Measurements from ENCODE around the gene EIF1AD.

EIF1AD gene

GRCh38 chr11:66004186-66004585, 2.2 kb upstream of the EIF1AD start:
- DNase-seq (ENCODE audit: low read depth in 4 of 4, low spot score in 1 of 4): no peak

DNA sequence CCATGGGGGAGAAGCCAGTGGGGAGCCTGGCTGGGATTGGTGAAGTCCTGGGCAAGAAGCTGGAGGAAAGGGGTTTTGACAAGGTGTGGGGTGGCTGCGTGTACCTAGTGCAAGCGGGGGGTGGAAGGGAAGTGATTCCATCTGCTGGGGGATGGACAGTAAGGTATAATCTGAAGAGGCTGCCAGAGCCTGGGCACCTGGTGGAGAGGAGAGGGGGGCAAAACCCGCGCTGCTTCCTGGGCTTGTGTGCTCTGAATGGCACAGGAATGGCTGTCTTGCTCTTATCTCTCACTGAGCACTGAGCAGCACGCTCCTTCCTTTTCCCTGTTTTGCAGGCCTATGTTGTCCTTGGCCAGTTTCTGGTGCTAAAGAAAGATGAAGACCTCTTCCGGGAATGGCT, 1.3 kb upstream of the EIF1AD start:
- no peak for DNase-seq (ENCODE audit: low read depth in 4 of 4, low spot score in 1 of 4)

- peak in 1 of 4 experiments; percentile 62 for DNase-seq (ENCODE audit: low read depth in 4 of 4, low spot score in 1 of 4)
Measured at GRCh38 chr11:66002648-66003225, 780 bp upstream of the EIF1AD start.

DNA sequence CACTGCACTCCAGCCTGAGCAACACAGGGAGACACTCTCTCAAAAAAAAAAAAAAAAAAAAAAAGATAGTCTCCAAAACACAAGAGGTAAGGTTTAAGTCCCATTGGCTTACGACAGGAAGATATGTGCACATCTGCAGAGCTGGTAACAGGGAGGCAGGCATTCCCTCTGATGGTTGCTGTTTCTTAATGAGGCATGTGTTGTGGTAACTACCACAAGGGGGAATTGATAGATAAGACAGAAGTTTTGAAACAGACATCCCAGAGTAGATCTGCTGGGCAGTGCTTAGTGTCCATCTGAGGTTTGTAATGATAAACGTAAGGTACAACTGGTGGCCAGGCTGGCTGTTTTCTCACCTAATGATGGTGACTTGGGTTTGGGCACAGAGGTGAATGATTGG, 4.7 kb downstream of the EIF1AD start:
- no peak for DNase-seq (ENCODE audit: low read depth in 4 of 4, low spot score in 1 of 4)

DNA sequence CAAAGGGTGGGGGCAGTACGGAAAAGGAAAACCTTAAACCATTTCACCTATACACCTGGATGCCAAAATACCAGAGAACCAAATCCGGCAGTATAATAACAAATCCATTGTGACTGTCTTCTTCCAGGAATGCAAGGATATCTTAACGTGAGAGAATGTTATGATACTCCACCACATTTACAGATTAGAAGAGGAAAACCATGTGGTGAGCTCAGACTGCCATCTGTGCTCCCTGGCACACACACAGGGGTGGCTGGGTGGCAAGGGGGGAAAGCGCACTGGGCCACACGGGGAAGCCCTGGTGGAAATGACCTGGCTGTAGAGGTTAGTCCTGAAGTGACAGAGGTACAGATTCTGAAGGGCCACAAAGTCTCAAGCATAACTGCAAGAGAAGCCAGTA, 9.9 kb downstream of the EIF1AD start:
- no peak for DNase-seq (ENCODE audit: low read depth in 4 of 4, low spot score in 1 of 4)

- peak; percentile 80 to 86 (median 82) for DNase-seq (ENCODE audit: low read depth in 4 of 4, low spot score in 1 of 4)
Measured at GRCh38 chr11:65988791-65989592, 13.0 kb downstream of the EIF1AD start.

GRCh38 chr11:65987336-65987735, 14.6 kb downstream of the EIF1AD start:
- DNase-seq (ENCODE audit: low read depth in 4 of 4, low spot score in 1 of 4): no peak

DNA sequence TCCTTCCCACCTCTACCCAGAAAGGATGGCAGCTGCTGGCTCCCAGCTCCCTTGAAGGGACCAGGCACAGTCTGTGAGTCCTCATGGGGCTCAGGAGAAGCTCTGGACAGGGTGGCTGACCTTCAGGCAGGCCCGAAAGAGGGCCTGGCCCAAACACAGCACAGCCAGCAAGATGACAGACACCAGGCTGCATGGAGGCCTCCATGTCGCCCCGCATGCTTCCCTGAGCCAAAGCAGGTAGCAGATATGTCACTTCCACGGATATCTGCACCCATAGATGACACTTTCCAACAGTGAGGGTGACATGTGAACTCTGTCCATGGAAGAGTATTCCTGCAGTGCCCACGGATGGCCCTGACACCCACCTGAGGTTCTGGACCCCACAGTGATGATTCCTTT, 18.4 kb downstream of the EIF1AD start:
- DNase-seq (ENCODE audit: low read depth in 4 of 4, low spot score in 1 of 4): no peak

- no peak for DNase-seq (ENCODE audit: low read depth in 4 of 4, low spot score in 1 of 4)
Measured at GRCh38 chr11:65982824-65983588, 19.0 kb downstream of the EIF1AD start.

DNA sequence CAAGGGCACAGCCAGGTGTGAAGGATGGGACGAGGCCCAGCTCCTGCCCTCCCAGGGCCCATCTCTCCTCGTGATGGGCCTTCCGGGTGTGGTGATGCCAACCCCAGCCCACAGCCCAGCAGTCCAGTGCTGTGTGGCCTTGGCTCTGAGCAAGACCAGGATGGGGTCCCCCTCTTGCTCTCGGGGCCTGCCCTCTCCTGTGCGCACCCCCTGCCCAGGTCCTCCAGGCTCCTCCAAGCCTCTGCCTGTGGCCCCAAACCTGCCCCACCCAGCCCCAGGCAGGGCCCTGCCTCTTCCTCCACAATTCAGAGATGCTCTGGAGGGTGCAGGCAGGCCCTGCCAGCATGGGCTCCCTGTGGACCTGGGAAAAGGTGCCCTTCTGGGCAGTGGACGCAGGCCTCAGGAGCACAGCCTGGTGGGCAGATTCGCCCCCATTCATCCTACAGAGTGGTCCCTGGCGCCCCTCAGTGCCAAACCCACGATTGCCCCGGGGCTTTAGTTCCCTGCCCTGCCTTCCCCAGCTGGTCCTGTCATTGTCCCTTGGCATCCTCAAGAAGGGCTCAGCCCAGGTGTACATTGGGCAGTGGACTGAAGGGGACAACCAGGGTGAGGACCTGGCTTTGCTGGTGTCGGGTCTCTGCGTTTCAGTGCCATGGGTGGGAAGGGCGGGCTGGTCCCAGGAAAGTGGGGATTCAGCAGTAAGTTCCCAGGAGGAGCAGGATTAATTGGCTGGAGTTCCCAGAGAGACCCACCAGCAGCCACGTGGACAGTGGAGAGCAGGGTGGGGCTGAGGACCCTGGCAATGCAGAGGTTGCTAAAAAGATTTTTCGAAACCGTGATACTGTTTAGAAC, 19.8 kb downstream of the EIF1AD start:
- no peak for DNase-seq (ENCODE audit: low read depth in 4 of 4, low spot score in 1 of 4)

DNA sequence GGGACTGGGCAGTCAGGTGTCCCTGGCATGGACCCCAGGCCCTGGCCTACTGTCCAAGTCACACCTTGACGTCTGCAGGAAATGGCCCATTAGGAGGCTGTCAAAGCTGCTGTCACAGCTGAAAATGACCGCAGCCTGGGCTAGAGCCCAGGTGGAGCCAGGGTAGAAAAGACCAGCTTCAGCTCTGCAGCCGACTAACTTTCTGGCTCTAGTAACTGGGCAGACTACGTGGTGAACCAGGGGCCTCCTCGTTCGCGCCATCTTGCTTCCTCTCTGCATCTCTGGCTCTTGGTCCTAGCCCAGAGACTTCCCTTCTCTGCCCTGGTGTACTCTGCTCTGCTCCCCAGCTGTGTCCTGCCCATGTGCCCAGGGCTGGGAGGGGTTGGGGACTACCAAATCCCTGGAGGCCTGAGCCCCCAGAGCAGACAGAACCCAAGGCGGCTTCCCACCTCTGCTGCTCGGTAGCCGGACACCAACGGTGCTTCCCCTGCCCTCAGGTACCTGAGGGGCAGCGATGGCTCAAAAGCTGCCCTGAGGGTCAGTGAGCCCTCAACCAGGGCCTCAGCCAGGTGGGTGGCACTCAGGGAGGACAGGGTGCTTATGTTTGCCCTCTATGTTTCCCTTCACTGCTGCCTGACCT, 20.7 kb downstream of the EIF1AD start:
- no peak for DNase-seq (ENCODE audit: low read depth in 4 of 4, low spot score in 1 of 4)

GRCh38 chr11:65979261-65979759, 22.6 kb downstream of the EIF1AD start:
- no peak for DNase-seq (ENCODE audit: low read depth in 4 of 4, low spot score in 1 of 4)

- no peak for DNase-seq (ENCODE audit: low read depth in 4 of 4, low spot score in 1 of 4)
Measured at GRCh38 chr11:65978391-65979238, 23.3 kb downstream of the EIF1AD start.

DNA sequence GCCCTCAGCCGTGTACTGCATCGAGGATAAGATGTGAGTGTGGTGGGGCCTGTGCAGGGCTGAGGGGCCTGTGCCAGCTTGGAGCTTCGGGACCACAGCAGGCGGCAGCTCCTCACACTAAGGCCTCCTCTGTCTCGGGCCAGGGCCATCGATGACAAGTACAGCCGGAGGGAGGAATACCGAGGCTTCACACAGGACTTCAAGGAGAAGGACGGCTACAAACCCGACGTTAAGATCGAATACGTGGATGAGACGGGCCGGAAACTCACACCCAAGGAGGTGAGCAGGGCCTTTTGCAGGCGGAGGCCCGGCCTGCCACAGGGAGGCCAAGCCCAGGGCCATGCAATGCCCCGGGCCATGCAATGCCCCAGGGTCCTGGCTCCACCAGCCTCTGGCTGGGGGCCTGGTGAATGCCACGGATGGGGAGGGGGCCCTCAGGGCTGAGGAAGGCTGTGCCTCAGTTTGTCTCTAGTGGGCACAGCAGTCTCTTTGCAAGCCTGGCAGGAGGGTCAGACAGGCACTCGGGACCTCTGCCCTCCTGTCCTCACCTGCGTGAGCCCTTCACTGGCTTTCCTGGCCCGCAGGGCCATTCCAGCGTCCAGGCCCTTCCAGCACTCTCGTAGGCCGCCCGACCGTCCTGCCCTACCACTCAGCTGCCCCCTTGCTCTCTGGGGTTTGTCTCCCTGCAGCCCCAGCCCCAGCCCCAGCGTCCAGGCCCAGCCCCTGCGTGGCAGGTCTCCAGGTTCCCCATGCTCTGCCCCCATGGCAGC, 24.2 kb downstream of the EIF1AD start:
- no peak for DNase-seq (ENCODE audit: low read depth in 4 of 4, low spot score in 1 of 4)

DNA sequence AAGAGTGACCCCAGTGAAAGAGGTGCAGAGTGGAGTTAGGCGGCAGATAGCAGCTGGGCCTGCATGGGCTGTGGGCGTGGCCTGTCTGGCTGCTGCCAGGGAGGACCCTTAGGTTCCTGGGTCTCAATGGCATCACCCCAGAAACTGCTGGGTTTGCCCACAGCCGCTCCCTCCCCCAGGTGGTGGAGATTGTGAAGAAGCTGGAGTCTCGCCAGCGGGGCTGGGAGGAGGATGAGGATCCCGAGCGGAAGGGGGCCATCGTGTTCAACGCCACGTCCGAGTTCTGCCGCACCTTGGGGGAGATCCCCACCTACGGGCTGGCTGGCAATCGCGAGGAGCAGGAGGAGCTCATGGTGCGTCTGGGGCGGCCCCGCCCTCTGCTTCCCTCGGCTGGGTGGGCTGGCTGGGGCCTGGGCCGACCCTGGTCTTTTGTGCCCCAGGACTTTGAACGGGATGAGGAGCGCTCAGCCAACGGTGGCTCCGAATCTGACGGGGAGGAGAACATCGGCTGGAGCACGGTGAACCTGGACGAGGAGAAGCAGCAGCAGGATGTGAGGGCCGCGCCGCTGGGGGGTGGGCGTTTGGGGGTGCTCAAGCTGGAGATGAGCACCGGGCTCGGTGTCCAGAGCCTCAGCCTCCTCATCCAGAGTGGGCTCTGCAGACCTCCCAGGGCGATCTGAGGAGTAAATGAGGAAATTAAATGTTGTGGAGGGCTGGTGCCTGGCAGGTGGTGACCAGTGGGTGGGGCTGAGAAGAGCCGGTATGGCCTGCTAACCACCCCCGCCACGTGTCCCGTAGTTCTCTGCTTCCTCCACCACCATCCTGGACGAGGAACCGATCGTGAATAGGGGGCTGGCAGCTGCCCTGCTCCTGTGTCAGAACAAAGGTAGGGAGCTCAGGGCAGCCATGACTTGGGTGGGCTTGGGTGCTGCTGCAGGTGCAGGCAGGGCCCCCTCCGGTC, 25.5 kb downstream of the EIF1AD start:
- no peak for DNase-seq (ENCODE audit: low read depth in 4 of 4, low spot score in 1 of 4)

DNA sequence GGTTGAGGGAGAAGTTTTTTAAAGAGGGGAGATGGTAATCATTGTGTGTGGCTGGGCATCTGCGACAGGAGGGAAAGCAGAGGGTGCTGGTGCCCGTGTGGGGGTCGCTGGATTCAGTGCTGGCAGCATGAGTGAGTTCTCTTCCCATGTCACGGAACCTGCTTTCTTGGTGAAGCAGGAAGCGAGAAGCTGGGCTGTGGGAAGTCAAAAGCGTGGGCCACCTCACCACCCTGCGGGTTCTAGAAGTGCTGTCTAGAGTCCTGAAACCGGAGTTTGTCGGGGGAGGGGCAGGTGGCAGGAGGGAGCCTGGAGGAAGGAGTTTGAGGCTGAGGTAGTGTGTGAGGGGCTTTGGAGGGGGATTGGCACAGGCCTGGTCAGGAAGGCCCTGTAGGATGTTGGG, 26.2 kb downstream of the EIF1AD start:
- no peak for DNase-seq (ENCODE audit: low read depth in 4 of 4, low spot score in 1 of 4)

GRCh38 chr11:65973439-65974110, 28.4 kb downstream of the EIF1AD start:
- DNase-seq (ENCODE audit: low read depth in 4 of 4, low spot score in 1 of 4): no peak
